Parathyroid adenoma (tissue), 2 donors: ENCODE data around the gene MYORG.

Experiments
- H2AFZ ChIP-seq: fragments of 300-600 bp; sonication (generic); one replicate; pipeline ENCODE4 v1.7.0; 2017; ENCODE audit warnings: antibody characterized with exemption, mild to moderate bottlenecking
- H3K27ac ChIP-seq: fragments of 300-600 bp; sonication (generic); one replicate; pipeline ENCODE4 v1.7.0; 2017
- H3K27me3 ChIP-seq: fragments of 300-600 bp; sonication (generic); one replicate; pipeline ENCODE4 v1.7.0; 2017; ENCODE audit warnings: low read length; ENCODE audit not compliant: control insufficient read depth, insufficient read depth
- H3K36me3 ChIP-seq: fragments of 300-600 bp; sonication (generic); one replicate; pipeline ENCODE4 v1.7.0; 2017; ENCODE audit warnings: low read length; ENCODE audit not compliant: control insufficient read depth, insufficient read depth
- H3K4me1 ChIP-seq: fragments of 300-600 bp; sonication (generic); one replicate; pipeline ENCODE4 v1.7.0; 2017; ENCODE audit warnings: control low read depth
- H3K4me2 ChIP-seq: fragments of 300-600 bp; sonication (generic); one replicate; pipeline ENCODE4 v1.7.0; 2017; ENCODE audit warnings: low read length
- H3K4me3 ChIP-seq: fragments of 300-600 bp; sonication (generic); one replicate; pipeline ENCODE4 v1.7.0; 2017; ENCODE audit warnings: low read depth, low read length
- H3K79me2 ChIP-seq: fragments of 300-600 bp; sonication (generic); one replicate; pipeline ENCODE4 v1.7.0; 2017; ENCODE audit warnings: control low read depth
- H3K9ac ChIP-seq: fragments of 300-600 bp; sonication (generic); one replicate; pipeline ENCODE4 v1.7.0; 2017; ENCODE audit warnings: mild to moderate bottlenecking
- H3K9me3 ChIP-seq: fragments of 300-600 bp; sonication (generic); one replicate; pipeline ENCODE4 v1.7.0; 2017; ENCODE audit warnings: low read length; ENCODE audit not compliant: control insufficient read depth
- TF ChIP-seq, protein P1 (sequence below): fragments of 300-600 bp; sonication (generic); IDR thresholded peaks from one replicate; pipeline ENCODE4 v1.7.0; 2017; ENCODE audit warnings: antibody characterized with exemption, mild to moderate bottlenecking
- donor health status: primary hyperparathyroidism.

The MYORG gene

DNA sequence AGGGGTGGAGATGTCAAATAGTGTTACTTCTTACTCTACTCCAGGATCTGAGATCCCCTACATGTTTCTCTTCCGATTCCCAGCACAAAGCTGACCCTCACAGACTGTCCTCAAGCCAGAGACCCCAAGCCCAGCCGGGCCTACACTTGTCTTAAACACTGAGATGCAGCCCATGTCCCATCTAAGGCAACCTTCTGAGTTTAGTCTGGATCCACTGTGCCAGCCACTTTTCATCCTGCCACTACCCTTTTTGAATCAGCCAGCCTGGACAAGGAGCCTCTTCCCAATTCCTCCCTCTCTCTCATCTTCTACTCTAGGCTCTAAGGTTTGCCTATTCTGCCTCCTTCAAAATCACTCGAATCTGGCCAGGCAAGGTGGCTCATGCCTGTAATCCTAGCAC, 6.2 kb upstream of the MYORG start:
- Histone ChIP-seq H3K4me3 (no peak overlapping the region), H3K27ac (no peak overlapping the region), H2AFZ (no peak overlapping the region), H3K4me2 (no peak overlapping the region), H3K4me1 (no peaks in the 10 kb centered on the region), H3K36me3 (no peaks in the 10 kb centered on the region), H3K9ac (no peak overlapping the region), H3K9me3 (no peaks in the 10 kb centered on the region), H3K79me2 (no peaks in the 10 kb centered on the region), H3K27me3 (no peaks in the 10 kb centered on the region)
- TF ChIP-seq, protein P1, sequence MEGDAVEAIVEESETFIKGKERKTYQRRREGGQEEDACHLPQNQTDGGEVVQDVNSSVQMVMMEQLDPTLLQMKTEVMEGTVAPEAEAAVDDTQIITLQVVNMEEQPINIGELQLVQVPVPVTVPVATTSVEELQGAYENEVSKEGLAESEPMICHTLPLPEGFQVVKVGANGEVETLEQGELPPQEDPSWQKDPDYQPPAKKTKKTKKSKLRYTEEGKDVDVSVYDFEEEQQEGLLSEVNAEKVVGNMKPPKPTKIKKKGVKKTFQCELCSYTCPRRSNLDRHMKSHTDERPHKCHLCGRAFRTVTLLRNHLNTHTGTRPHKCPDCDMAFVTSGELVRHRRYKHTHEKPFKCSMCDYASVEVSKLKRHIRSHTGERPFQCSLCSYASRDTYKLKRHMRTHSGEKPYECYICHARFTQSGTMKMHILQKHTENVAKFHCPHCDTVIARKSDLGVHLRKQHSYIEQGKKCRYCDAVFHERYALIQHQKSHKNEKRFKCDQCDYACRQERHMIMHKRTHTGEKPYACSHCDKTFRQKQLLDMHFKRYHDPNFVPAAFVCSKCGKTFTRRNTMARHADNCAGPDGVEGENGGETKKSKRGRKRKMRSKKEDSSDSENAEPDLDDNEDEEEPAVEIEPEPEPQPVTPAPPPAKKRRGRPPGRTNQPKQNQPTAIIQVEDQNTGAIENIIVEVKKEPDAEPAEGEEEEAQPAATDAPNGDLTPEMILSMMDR = no peak

DNA sequence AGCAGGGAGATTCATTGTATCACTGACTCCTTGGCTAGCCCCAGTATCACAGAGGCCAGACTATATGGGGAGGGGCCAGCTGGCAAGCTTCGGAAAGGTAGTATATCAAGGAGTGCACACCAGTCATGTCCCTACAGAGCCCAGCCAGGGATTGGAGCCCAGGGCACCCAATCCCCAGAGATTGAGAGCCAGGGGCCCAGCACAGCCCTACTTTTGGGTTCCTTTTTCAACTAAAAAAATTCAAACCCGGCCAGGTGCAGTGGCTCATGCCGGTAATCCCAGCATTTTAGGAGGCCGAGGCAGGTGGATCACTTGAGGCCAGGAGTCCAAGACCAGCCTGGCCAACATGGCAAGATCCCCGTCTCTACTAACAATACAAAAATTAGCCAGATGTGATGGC, 5.4 kb upstream of the MYORG start:
- H3K79me2 ChIP-seq = no peaks in the 10 kb centered on the region
- H3K27me3 ChIP-seq = no peaks in the 10 kb centered on the region
- TF ChIP-seq, protein P1 = no peak
- H3K9me3 ChIP-seq = no peaks in the 10 kb centered on the region
- no peak overlapping the region for H3K4me3 ChIP-seq
- no peak overlapping the region for H3K9ac ChIP-seq
- H2AFZ ChIP-seq = no peak overlapping the region
- H3K4me2 ChIP-seq = no peak overlapping the region
- no peak overlapping the region for H3K27ac ChIP-seq
- no peaks in the 10 kb centered on the region for H3K4me1 ChIP-seq
- no peaks in the 10 kb centered on the region for H3K36me3 ChIP-seq

DNA sequence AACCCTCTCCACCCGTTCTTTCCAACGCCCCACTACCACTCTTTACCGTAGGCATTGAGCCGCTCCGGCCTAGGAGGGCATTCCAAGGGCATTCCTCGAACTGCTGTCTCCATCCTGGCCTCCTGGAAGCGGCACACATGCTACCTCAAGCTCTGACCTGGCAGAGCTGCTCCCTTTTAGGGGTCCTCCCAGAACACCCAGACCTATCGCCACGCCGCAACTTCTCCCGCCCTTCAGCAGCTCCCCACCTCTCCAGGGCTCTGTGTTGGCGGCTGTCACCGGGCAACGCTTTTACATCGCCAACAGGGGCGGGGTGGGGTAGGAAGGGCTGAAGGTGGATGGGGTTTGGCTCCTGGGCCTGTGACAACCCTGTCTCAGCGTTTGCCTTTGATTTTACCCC, 4.6 kb upstream of the MYORG start:
- Histone ChIP-seq H2AFZ (peak overlapping the region; percentile 75), H3K4me1 (no peaks in the 10 kb centered on the region), H3K9ac (no peak overlapping the region), H3K4me2 (peak overlapping the region; percentile 83), H3K27me3 (no peaks in the 10 kb centered on the region), H3K27ac (no peak overlapping the region), H3K36me3 (no peaks in the 10 kb centered on the region), H3K4me3 (no peak overlapping the region), H3K79me2 (no peaks in the 10 kb centered on the region), H3K9me3 (no peaks in the 10 kb centered on the region)
- TF ChIP-seq, protein P1 = no peak

DNA sequence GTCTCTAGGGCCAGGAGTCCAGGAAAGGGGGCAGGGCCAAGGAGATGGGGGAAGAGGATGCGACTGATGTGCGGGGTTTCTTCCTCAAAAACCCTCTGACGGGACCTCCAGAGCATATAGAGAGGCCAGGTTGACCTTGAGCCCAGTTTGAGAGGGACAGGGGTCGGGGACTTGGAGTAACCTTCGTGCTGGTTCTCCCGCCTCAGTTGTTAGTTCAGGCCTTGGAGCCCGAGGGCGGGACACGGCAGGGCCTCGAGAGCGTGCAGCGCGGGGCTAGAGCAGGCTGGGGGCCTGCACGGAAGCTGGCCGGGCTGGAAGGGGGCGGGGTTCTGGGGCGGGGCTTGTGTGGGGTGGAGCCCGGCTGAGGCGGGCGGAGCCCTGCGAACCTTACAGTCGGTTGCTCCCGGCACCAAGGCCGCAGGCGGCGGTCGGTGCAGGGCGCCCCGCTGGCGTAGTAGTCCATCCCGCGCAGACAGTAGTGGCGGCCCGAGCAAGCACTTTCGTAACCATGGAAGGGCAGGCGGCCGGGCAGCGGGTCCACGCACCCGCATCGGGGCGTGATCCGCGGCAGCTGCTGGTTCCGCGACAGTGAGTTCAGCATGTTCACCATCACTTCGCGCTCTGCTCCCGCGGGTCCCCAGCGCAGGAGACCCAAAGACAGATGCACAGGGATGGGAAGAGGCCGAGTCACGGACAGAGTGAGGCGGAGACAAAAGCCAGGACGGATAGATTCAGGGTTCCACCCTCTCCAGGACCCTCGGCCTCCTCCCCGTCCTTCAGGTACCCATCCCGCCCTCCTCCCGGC, 4.0 kb upstream of the MYORG start:
- Histone ChIP-seq H2AFZ (peak overlapping the region; percentile 75), H3K27me3 (no peaks in the 10 kb centered on the region), H3K27ac (no peak overlapping the region), H3K4me2 (peak overlapping the region; percentile 83), H3K9me3 (no peaks in the 10 kb centered on the region), H3K4me1 (no peaks in the 10 kb centered on the region), H3K4me3 (peak overlapping the region; percentile 43), H3K36me3 (no peaks in the 10 kb centered on the region), H3K9ac (no peak overlapping the region), H3K79me2 (no peaks in the 10 kb centered on the region)
- TF ChIP-seq, protein P1 = no peak

DNA sequence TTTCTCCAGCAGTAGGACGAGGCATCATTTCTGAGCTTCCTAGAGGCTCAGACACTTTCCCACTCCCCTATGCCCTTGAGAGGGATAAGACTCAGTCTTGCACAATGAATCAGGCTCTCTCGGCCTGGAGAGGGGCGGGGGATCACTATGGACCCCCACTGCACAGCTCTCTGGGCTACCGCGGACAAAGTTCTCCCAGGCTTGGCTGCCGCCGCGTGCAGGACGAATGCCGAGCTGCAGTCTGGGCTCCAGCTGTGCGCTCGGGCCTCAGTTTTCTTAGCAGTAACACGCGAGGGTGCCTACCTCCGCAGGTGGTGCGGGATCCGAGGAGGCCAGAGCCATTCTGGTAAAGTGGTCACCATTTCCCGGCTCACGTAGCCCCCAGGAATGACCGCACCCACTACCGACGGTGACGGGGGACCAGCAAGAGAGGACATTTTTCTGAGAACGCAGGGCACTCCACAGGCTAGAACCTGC, 3.4 kb upstream of the MYORG start:
- Histone ChIP-seq H3K79me2 (no peaks in the 10 kb centered on the region), H3K4me2 (peak overlapping the region; percentile 83), H3K36me3 (no peaks in the 10 kb centered on the region), H3K4me1 (no peaks in the 10 kb centered on the region), H3K9ac (no peak overlapping the region), H2AFZ (peak overlapping the region; percentile 75), H3K9me3 (no peaks in the 10 kb centered on the region), H3K27ac (no peak overlapping the region), H3K4me3 (no peak overlapping the region), H3K27me3 (no peaks in the 10 kb centered on the region)
- TF ChIP-seq, protein P1 = no peak
